ENCODE results near the gene TMEM41A.
"Not testable (repeated sequence)": the region's sequence is repeated elsewhere in the genome, so short reads cannot be mapped to it uniquely, and the experiment has no call there.

TMEM41A gene

DNA sequence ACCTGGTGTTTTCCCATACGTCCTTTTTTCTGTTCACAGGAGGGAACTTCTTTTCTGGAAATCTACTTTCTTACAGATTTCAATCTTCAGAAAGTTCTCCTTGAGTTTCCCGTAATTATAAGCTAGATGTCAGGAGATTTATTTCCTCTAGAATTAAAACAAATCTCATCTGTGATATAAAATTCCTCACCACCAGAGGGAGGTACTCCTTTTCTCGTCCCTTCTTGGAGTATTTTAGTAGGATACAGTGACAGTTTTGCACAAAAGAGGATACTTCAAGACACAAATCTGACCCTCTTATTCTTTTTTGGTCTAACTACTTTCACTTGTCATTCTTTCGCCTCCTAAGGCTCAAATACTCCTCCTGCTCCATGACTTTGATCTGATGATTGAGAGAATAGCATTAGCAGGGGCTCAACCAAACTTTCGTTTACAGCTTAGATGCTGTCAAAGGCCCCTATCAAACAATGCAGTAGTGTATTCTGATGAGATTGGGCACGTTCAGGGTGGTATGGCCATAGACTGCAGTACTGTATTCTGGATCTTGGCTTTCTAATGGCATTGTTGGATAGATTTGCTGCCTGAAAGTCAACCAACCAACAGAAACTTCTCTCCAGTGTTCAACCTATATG, 38.0 kb downstream of the TMEM41A start:
- H3F3A ChIP-seq (ENCODE audit: insufficient read depth, low read length): no peaks in the 10 kb centered on the region

GRCh38 chr3:185460309-185460708, 38.5 kb downstream of the TMEM41A start:
- Histone ChIP-seq H3K4me1 (ENCODE audit: insufficient read depth, low read length, severe bottlenecking) (no peaks in the 10 kb centered on the region), H3K9ac (ENCODE audit: low read length) (no peak overlapping the region), H2AFZ (ENCODE audit: low read length) (no peak overlapping the region), H3K9me2 (ENCODE audit: low read depth, low read length) (no peaks in the 10 kb centered on the region), H4K20me1 (ENCODE audit: insufficient read depth, low read length) (no peaks in the 10 kb centered on the region), H3K27me3 (ENCODE audit: insufficient read depth, low read length) (no peaks in the 10 kb centered on the region), H3K4me2 (ENCODE audit: low read length) (no peak overlapping the region), H3K79me2 (ENCODE audit: insufficient read depth, low read length) (no peaks in the 10 kb centered on the region), H3F3A (ENCODE audit: insufficient read depth, low read length) (no peaks in the 10 kb centered on the region), H3K4me3 (ENCODE audit: low read depth, low read length, poor library complexity, severe bottlenecking) (no peak overlapping the region), H3K36me3 (ENCODE audit: insufficient read depth, low read length) (no peaks in the 10 kb centered on the region), H3K9me3 (ENCODE audit: low read length) (no peaks in the 10 kb centered on the region), H3K27ac (ENCODE audit: low read depth, low read length, poor library complexity, severe bottlenecking) (no peak overlapping the region)
- no peak for TF ChIP-seq EZH2 (IDR thresholded peaks at IDR 0.05; ENCODE audit: borderline replicate concordance, low read length)
- TF ChIP-seq CTCF (IDR thresholded peaks at IDR 0.05; ENCODE audit: low read length): no peak

More for the DNA sequence above, 38.0 kb downstream of the TMEM41A start:
- Histone ChIP-seq H3K9me2 (ENCODE audit: low read depth, low read length) (no peaks in the 10 kb centered on the region), H2AFZ (ENCODE audit: low read length) (no peak overlapping the region), H3K36me3 (ENCODE audit: insufficient read depth, low read length) (no peaks in the 10 kb centered on the region), H3K27ac (ENCODE audit: low read depth, low read length, poor library complexity, severe bottlenecking) (no peak overlapping the region), H3K9me3 (ENCODE audit: low read length) (no peaks in the 10 kb centered on the region), H3K4me2 (ENCODE audit: low read length) (no peak overlapping the region), H3K4me3 (ENCODE audit: low read depth, low read length, poor library complexity, severe bottlenecking) (no peak overlapping the region), H3K4me1 (ENCODE audit: insufficient read depth, low read length, severe bottlenecking) (no peaks in the 10 kb centered on the region), H3K9ac (ENCODE audit: low read length) (no peak overlapping the region), H3K27me3 (ENCODE audit: insufficient read depth, low read length) (no peaks in the 10 kb centered on the region), H4K20me1 (ENCODE audit: insufficient read depth, low read length) (no peaks in the 10 kb centered on the region), H3K79me2 (ENCODE audit: insufficient read depth, low read length) (no peaks in the 10 kb centered on the region)
- TF ChIP-seq EZH2 (IDR thresholded peaks at IDR 0.05; ENCODE audit: borderline replicate concordance, low read length) (no peak), CTCF (IDR thresholded peaks at IDR 0.05; ENCODE audit: low read length) (peak; percentile 57)

DNA sequence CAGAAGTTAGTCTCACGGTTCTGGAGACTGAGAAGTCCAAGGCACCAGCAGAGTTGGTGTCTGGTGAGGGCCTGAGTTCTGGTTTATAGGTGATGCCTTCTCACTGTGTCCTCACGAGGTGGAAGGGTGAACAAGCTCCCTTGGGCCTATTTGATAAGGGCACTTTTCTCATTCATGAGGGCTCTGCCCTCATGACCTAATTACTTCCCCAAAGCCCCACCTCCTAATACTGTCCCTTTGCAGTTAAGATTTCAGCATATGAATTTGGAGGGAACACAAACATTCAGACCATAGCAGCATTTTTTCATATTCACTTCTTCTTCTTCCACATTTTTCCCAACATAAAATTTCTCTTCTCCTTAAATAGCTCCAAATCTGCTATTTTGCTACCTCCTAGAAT, 41.5 kb downstream of the TMEM41A start:
- Histone ChIP-seq H3K36me3 (ENCODE audit: insufficient read depth, low read length) (no peaks in the 10 kb centered on the region), H3K9me3 (ENCODE audit: low read length) (no peaks in the 10 kb centered on the region), H3K9me2 (ENCODE audit: low read depth, low read length) (no peaks in the 10 kb centered on the region), H3K9ac (ENCODE audit: low read length) (no peak overlapping the region), H4K20me1 (ENCODE audit: insufficient read depth, low read length) (no peaks in the 10 kb centered on the region), H3K27ac (ENCODE audit: low read depth, low read length, poor library complexity, severe bottlenecking) (no peak overlapping the region), H2AFZ (ENCODE audit: low read length) (no peak overlapping the region), H3K4me1 (ENCODE audit: insufficient read depth, low read length, severe bottlenecking) (no peaks in the 10 kb centered on the region), H3K4me3 (ENCODE audit: low read depth, low read length, poor library complexity, severe bottlenecking) (no peak overlapping the region), H3K27me3 (ENCODE audit: insufficient read depth, low read length) (no peaks in the 10 kb centered on the region), H3F3A (ENCODE audit: insufficient read depth, low read length) (no peaks in the 10 kb centered on the region), H3K79me2 (ENCODE audit: insufficient read depth, low read length) (no peaks in the 10 kb centered on the region), H3K4me2 (ENCODE audit: low read length) (no peak overlapping the region)
- TF ChIP-seq EZH2 (IDR thresholded peaks at IDR 0.05; ENCODE audit: borderline replicate concordance, low read length) (no peak), CTCF (IDR thresholded peaks at IDR 0.05; ENCODE audit: low read length) (no peak)

DNA sequence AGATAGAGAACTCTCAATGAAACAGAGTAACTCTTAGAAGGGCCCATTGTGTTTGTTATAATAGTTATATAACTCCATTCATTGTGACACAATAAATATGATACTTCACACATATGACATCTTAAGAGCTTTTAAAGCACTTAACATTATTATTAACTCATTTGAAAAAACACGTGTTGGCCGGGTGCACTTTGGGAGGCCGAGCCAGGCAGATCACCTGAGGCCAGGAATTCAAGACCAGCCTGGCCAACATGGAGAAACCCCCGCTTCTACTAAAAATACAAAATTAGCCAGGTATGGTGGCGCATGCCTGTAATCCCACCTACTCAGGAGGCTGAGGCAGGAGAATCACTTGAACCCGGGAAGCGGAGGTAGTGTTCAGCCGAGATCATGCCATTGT, 47.4 kb downstream of the TMEM41A start:
- H3K4me2 ChIP-seq (ENCODE audit: low read length); H3K9me3 ChIP-seq (ENCODE audit: low read length); H3K9me2 ChIP-seq (ENCODE audit: low read depth, low read length); H3K4me1 ChIP-seq (ENCODE audit: insufficient read depth, low read length, severe bottlenecking); H3K9ac ChIP-seq (ENCODE audit: low read length); H3K36me3 ChIP-seq (ENCODE audit: insufficient read depth, low read length); H4K20me1 ChIP-seq (ENCODE audit: insufficient read depth, low read length); H3K4me3 ChIP-seq (ENCODE audit: low read depth, low read length, poor library complexity, severe bottlenecking); H2AFZ ChIP-seq (ENCODE audit: low read length); H3K27me3 ChIP-seq (ENCODE audit: insufficient read depth, low read length); H3F3A ChIP-seq (ENCODE audit: insufficient read depth, low read length); H3K79me2 ChIP-seq (ENCODE audit: insufficient read depth, low read length); H3K27ac ChIP-seq (ENCODE audit: low read depth, low read length, poor library complexity, severe bottlenecking): not testable (repeated sequence)

Data from OCI-LY1 (cell line).